Heart right ventricle (tissue), 16 donors: ENCODE results near the gene WDCP. TPM values are rescaled to one million over a fixed set of nuclear protein-coding genes. Genes with fewer than 3 reads are reported as not detected.
"Not testable (repeated sequence)": the region's sequence is repeated elsewhere in the genome, so short reads cannot be mapped to it uniquely, and the experiment has no call there.

Experiments used
- ATAC-seq, 8 donors: fragments of 200-7000 bp; cut with Tn5 transposase; one replicate each; pipeline ENCODE4 v1.9.1; 2020; ENCODE audit warnings: mild to moderate bottlenecking in 8 of 8, moderate library complexity in 8 of 8, moderate number of reproducible peaks in 1 of 8
- DNase-seq, 2 donors: peaks; one replicate each; pipeline ENCODE4 v3.0.0-alpha.2; 2020
- H3K27ac ChIP-seq, 10 donors: fragments of 200-600 bp; sonication (generic) in 2 of 10; one replicate each; pipeline versions ENCODE4 v1.5.0 to v1.8.0; 2020 to 2022; ENCODE audit warnings: mild to moderate bottlenecking in 3 of 10
- H3K27me3 ChIP-seq, 7 donors: fragments of 200-600 bp; one replicate each; pipeline ENCODE4 v1.8.0; 2021 to 2022; ENCODE audit warnings: mild to moderate bottlenecking in 2 of 7
- H3K36me3 ChIP-seq, 9 donors: fragments of 200-600 bp; sonication (generic) in 1 of 9; one replicate each; pipeline versions ENCODE4 v1.5.0 to v1.8.0; 2020 to 2022; ENCODE audit warnings: mild to moderate bottlenecking in 2 of 9
- H3K4me1 ChIP-seq, 9 donors: fragments of 200-600 bp; sonication (generic) in 1 of 9; one replicate each; pipeline versions ENCODE4 v1.5.0 to v1.8.0; 2020 to 2022; ENCODE audit warnings: mild to moderate bottlenecking in 4 of 9
- H3K4me3 ChIP-seq, 10 donors: fragments of 200-600 bp; sonication (generic) in 2 of 10; one replicate each; pipeline versions ENCODE4 v1.5.0 to v1.8.0; 2020 to 2022; ENCODE audit warnings: mild to moderate bottlenecking in 7 of 10, moderate library complexity in 2 of 10
- H3K9me3 ChIP-seq, 11 donors: fragments of 200-600 bp in 10 of 11; sonication (generic) in 2 of 11; one replicate each; pipeline versions ENCODE4 v1.5.0 to v1.8.0; 2013 to 2022; ENCODE audit warnings: mild to moderate bottlenecking in 2 of 11, control low read depth in 1 of 11, moderate library complexity in 1 of 11
- WGBS, 2 donors: extraction: QIAGEN DNeasy Blood & Tissue Kit; methylation state at CpG; one replicate each; pipeline ENCODE4 v1.1.7; 2013; ENCODE audit warnings: inconsistent platforms in 1 of 2; 5-methylcytosine and 5-hydroxymethylcytosine counted together
- intact Hi-C, 10 donors: fragments of 100-400 bp; cut with DNase I; formaldehyde crosslinking; loops; one replicate each; pipeline versions ENCODE4 v1.11.1 to v1.14.2; 2022
- polyA plus RNA-seq, 2 donors: library from polyadenylated mRNA; stranded (reverse); fragments of 200-250 nt; gene quantifications; one replicate each; pipeline ENCODE4 v1.2.3, GENCODE V29; 2013
- total RNA-seq, 10 donors: library from RNA; stranded (reverse); fragmentation: NEBNext Ultra II Directional in 3 of 10; extraction: Animal tissue kit (Norgen Biotek cat#: 25700) in 3 of 10; gene quantifications; one replicate each; pipeline versions ENCODE4 v1.2.1 to v1.2.4, GENCODE V29; 2021 to 2023
- TF ChIP-seq, protein P1 (sequence below), 9 donors: fragments of 200-600 bp; sonication (generic) in 2 of 9; IDR thresholded peaks; one replicate each; pipeline versions ENCODE4 v1.5.0 to v1.8.0; 2021 to 2022; ENCODE audit warnings: antibody characterized with exemption in 9 of 9, mild to moderate bottlenecking in 5 of 9, moderate library complexity in 1 of 9
- donor health status: Arrhythmogenic right ventricular cardiomyopathy.
- donor health status: ischemic (EF 13 %, LVEDD 7.1; RV severe dilation, severe dysfunction).
- donor health status: healthy with polysubstance abuse.
- donor health status: DM: no; HTN: yes; CAD: no.
- donor health status: DM: no; HTN: no; CAD: no.
- donor health status: ischemic (EF 25% LVEDD 6.9; RV normal size, moderate dysfunction).
- donor health status: ischemic (EF 25% LVEDD 5.7; RV mildly dilated, moderate dysfunction).
- donor health status: healthy.
- donor health status: DM: yes; HTN: yes; CAD: no.
- donor health status: Ischemic cardiomyopathy.
- donor health status: ischemic (EF 35%, LVEDD 5.7; RV mildly dilated, moderate dysfunction).
- donor health status: nonischemic (EF 11% LVEDD 7.7; RV severe dilation, severe dysfunction).
- donor health status: DM: yes; HTN: yes; CAD: no.
- donor health status: PGD.
- donor health status: ischemic (EF 29% LVEDD 5.4; RV normal size, mild dysfunction).
- donor health status: nonischemic (EF 23%, LVEDD 6.1; RV moderate dilation, normal function).

Gene WDCP
- total and polyA plus RNA-seq, 12 donors = 1.8 to 10.1 (median 6.0) TPM

DNA sequence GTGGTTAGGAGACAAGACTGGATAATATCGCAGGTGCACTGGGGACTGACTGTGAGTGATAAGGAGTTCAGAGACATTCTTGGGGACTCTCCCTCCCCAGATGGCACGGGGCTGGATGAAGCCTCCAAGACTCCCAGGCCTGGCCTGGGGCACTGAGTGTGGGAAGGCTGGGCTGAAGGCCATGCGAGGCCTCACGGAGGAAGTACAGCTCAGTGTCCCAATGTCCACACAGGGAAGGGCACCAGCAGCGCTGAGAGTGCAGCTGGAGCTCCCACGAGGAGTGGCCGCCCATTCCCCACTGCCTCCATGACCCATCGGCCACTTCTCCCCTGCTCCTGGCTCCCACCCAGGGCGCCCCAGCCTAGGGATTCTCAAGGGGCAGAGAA, 30.8 kb downstream of the WDCP start:
- Histone ChIP-seq H3K4me1 (no peaks in the 10 kb centered on the region), H3K4me3 (no peak overlapping the region), H3K36me3 (no peaks in the 10 kb centered on the region), H3K27me3 (peaks cover 0 to 13% (median 5%) of the 10 kb centered on the region in 7 donors), H3K27ac (no peak overlapping the region), H3K9me3 (no peaks in the 10 kb centered on the region)
- WGBS, 2 donors = 80 to 85% methylated on average over 9 of the region's 9 CpGs
- TF ChIP-seq, protein P1, sequence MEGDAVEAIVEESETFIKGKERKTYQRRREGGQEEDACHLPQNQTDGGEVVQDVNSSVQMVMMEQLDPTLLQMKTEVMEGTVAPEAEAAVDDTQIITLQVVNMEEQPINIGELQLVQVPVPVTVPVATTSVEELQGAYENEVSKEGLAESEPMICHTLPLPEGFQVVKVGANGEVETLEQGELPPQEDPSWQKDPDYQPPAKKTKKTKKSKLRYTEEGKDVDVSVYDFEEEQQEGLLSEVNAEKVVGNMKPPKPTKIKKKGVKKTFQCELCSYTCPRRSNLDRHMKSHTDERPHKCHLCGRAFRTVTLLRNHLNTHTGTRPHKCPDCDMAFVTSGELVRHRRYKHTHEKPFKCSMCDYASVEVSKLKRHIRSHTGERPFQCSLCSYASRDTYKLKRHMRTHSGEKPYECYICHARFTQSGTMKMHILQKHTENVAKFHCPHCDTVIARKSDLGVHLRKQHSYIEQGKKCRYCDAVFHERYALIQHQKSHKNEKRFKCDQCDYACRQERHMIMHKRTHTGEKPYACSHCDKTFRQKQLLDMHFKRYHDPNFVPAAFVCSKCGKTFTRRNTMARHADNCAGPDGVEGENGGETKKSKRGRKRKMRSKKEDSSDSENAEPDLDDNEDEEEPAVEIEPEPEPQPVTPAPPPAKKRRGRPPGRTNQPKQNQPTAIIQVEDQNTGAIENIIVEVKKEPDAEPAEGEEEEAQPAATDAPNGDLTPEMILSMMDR (IDR thresholded peaks at IDR 0.05) = no peak
- intact Hi-C loops = no loop called here
- DNase-seq (no peak), ATAC-seq (peak in 1 of 8 donors; percentile 23)

DNA sequence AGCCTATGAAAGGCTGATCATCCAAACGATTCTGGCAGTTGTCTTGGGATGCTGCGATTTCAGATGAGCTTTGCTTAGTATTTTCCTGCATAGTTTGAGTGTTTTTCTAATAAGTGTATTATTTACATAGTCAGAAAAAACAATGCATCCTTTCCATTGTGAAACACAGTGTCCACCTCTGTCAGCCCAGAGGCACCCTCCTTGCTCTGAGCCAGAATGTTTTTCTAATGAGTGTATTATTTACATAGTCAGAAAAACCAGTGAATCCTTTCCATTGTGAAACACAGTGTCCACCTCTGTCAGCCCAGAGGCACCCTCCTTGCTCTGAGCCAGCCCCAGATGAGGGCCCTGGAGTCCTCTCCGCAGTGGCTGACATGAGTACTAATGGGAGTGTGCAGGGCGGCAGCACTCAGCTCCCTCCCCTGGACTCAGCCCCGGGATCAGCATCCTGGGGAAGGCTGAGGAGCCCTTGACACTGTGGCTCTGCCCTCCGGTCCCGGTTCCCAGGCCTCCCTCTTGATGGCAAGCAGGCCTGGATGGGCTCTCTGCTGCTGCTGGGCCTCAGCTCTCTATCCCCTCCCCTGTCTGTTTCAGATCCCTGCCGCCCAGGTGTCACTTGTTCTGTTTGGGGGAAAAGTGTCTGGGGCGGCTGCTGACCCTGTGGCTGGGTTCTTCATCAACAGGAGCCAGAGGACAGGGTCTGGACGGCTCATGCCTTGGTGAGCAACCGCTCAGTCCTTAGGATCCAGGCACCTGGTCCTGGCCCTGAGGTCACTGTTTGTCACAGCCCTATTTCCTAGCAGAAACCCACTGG, 31.4 kb downstream of the WDCP start:
- WGBS, 2 donors = 74% methylated on average over 11 of the region's 11 CpGs
- DNase-seq (no peak), ATAC-seq (no peak)
- intact Hi-C loops = no loop called here
- Histone ChIP-seq H3K9me3 (no peaks in the 10 kb centered on the region), H3K4me3 (no peak overlapping the region), H3K36me3 (no peaks in the 10 kb centered on the region), H3K4me1 (peaks cover 0 to 2% (median 0%) of the 10 kb centered on the region in 9 donors), H3K27ac (no peak overlapping the region), H3K27me3 (peaks cover 0 to 19% (median 10%) of the 10 kb centered on the region in 7 donors)
- TF ChIP-seq, protein P1 (IDR thresholded peaks at IDR 0.05) = no peak

DNA sequence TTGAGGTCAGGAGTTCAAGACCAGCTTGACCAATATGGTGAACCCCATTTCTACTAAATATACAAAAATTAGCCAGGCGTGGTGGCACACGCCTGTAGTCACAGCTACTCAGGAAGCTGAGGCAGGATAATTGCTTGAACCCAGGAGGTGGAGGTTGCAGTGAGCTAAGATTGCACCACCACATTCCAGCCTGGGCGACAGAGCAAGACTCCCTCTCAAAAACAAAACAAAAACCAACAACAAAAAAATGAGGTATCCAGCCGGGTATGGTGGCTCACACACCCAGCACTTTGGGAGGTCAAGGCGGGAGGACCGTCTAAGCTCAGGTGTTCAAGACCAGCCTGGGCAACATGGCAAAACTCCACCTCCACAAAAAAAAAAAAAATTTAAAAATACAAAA, 32.3 kb downstream of the WDCP start:
- WGBS, 2 donors = 92 to 97% methylated on average over 6 of the region's 6 CpGs
- intact Hi-C loops, ATAC-seq, DNase-seq, H3K27ac ChIP-seq, H3K36me3 ChIP-seq, H3K4me3 ChIP-seq, H3K9me3 ChIP-seq: not testable (repeated sequence)
- H3K4me1 ChIP-seq = peaks cover 0 to 10% (median 7%) of the 10 kb centered on the region in 9 donors
- H3K27me3 ChIP-seq = peaks cover 7 to 28% (median 19%) of the 10 kb centered on the region in 7 donors

DNA sequence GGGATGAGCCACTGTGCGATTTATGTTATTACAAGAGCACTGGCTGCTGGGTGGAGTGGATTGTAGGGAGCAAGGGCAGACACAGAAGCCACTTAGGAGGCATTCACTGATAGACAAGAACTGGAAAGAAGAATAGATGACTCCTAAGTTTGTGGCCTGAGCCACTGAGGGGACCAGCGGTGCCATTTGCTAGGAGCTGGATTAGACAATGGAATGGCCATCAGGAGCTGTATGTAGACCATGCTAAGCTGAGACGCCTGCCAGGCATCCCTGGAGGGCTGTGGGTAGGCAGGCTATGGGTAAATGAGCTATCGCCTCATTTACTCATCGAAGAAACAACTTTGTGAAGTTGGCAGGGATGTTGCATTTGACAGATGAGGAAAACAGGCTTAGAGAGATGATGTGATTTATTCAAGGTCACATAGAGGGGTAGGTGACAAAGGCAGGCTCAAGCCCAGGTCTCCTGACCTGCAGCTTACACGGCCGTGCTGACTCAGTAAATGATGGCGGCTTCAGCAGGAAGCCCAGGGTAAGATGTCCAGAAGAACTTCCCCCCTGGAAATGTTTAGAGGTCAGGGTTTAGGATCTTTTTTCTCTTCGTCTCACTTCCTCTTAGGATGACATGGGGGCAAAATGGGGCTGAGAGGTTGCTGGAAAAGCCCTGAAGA, 34.5 kb downstream of the WDCP start:
- Histone ChIP-seq H3K9me3 (no peaks in the 10 kb centered on the region), H3K4me1 (peaks cover 0 to 17% (median 12%) of the 10 kb centered on the region in 9 donors), H3K27ac (no peak overlapping the region), H3K27me3 (peaks cover 13 to 45% (median 27%) of the 10 kb centered on the region in 7 donors), H3K4me3 (no peak overlapping the region), H3K36me3 (no peaks in the 10 kb centered on the region)
- DNase-seq (no peak), ATAC-seq (no peak)
- TF ChIP-seq, protein P1 (IDR thresholded peaks at IDR 0.05) = no peak
- WGBS, 2 donors = 76 to 81% methylated on average over 9 of the region's 9 CpGs
- intact Hi-C loops = no loop called here
